ENCODE measurements around the gene SLC7A8.

DNA sequence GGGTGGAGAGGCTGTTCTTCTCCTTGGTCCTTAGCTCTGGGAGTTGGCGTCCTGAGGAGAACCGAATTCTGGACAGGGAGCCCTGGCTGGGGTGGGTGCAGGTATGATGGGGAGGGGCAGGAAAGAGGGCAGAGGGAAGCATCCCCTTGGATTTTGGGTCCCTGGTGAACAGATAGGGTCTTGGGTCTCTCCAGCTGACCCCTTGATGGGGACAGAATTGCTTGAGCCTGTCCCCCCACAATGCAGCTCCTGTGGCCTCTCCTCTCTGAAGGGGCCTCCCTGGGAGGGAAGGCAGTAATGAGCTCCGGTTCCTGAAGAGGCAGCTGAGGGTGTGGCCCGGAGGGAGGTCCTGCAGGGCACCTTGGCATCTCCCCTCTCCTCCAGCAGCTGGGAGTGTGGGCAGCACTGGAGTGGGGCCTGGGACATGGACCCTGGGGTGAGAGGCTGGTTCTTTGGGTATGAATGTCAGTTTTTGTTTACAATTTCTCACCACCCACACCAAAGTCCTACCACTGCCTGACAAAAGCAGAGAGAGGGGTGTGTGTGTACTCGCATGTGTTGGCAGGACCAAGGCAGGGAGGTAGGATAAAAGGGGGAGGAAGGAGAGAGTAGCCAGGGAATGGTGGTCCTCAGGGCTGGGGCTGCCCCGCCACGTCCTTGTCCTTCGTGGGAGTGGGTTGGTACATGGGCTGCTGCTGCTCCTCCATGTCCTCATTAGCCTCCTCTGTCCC, 56.7 kb downstream of the SLC7A8 start:
- TF ChIP-seq, protein P1, sequence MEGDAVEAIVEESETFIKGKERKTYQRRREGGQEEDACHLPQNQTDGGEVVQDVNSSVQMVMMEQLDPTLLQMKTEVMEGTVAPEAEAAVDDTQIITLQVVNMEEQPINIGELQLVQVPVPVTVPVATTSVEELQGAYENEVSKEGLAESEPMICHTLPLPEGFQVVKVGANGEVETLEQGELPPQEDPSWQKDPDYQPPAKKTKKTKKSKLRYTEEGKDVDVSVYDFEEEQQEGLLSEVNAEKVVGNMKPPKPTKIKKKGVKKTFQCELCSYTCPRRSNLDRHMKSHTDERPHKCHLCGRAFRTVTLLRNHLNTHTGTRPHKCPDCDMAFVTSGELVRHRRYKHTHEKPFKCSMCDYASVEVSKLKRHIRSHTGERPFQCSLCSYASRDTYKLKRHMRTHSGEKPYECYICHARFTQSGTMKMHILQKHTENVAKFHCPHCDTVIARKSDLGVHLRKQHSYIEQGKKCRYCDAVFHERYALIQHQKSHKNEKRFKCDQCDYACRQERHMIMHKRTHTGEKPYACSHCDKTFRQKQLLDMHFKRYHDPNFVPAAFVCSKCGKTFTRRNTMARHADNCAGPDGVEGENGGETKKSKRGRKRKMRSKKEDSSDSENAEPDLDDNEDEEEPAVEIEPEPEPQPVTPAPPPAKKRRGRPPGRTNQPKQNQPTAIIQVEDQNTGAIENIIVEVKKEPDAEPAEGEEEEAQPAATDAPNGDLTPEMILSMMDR (IDR thresholded peaks at IDR 0.05; ENCODE audit: low read depth, low read length, missing input control), result no peak
- TF ChIP-seq RAD21 (IDR thresholded peaks at IDR 0.05), result no peak
- no peak for TF ChIP-seq TAF1 (conservative IDR thresholded peaks at IDR 0.05)
- TF ChIP-seq, protein P2, sequence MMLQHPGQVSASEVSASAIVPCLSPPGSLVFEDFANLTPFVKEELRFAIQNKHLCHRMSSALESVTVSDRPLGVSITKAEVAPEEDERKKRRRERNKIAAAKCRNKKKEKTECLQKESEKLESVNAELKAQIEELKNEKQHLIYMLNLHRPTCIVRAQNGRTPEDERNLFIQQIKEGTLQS (IDR thresholded peaks at IDR 0.05), result no peak
- no peak for TF ChIP-seq YY1 (IDR thresholded peaks at IDR 0.05)
- no peak for TF ChIP-seq SP1 (IDR thresholded peaks at IDR 0.05)
- TF ChIP-seq REST (IDR thresholded peaks at IDR 0.05), result no peak
- no peak for TF ChIP-seq JUND (IDR thresholded peaks at IDR 0.05)
- no peak for TF ChIP-seq FOXA1 (IDR thresholded peaks at IDR 0.05)
- no peak for TF ChIP-seq NR2F2 (IDR thresholded peaks at IDR 0.05)
- no peak for TF ChIP-seq MAX (IDR thresholded peaks at IDR 0.05)
- no peak for TF ChIP-seq EGR1 (IDR thresholded peaks at IDR 0.05; ENCODE audit: low read depth in 2 of 2)
- no peak for TF ChIP-seq GABPA (IDR thresholded peaks at IDR 0.05 in 1 of 2, conservative IDR thresholded peaks at IDR 0.05 in 1 of 2)
- no peak for TF ChIP-seq ZBTB33 (IDR thresholded peaks at IDR 0.05)

Data from liver (tissue), 3 donors.